GM12878 (cell line): ENCODE data around the gene SLC35F3.

Experiments used
- CEBPB ChIP-seq, 2 experiments: fragments of 150-350 bp in 1 of 2; IDR thresholded peaks; 2 replicates each; pipeline ENCODE4 v1.6.1; 2012 to 2014; ENCODE audit warnings: low read depth in 2 of 2, low read length in 2 of 2, borderline replicate concordance in 1 of 2, inconsistent platforms in 1 of 2
- EZH2 ChIP-seq: IDR thresholded peaks from 2 replicates; pipeline ENCODE4 v1.6.1; 2012; ENCODE audit warnings: low read depth, mild to moderate bottlenecking, control low read depth, inconsistent platforms, low read length, borderline replicate concordance; ENCODE audit not compliant: control insufficient read depth
- FOS ChIP-seq: IDR thresholded peaks from 3 replicates; pipeline ENCODE4 v1.6.1; 2011; ENCODE audit warnings: borderline replicate concordance; ENCODE audit not compliant: insufficient read length; ENCODE audit errors: extremely low read depth
- MYC ChIP-seq: IDR thresholded peaks from 2 replicates; pipeline ENCODE4 v1.6.1; 2011; ENCODE audit warnings: mild to moderate bottlenecking, low read length, moderate library complexity, inconsistent platforms; ENCODE audit not compliant: insufficient read depth, insufficient replicate concordance, insufficient read length, severe bottlenecking
- RAD21 ChIP-seq: IDR thresholded peaks from 2 replicates; pipeline ENCODE4 v1.6.1; 2011; ENCODE audit warnings: mild to moderate bottlenecking, low read depth, low read length, moderate library complexity; ENCODE audit not compliant: insufficient read depth
- TCF7 ChIP-seq: IDR thresholded peaks from 2 replicates; pipeline ENCODE4 v1.6.1; 2014; ENCODE audit warnings: antibody characterized with exemption, borderline replicate concordance
- ZZZ3 ChIP-seq: IDR thresholded peaks from 2 replicates; pipeline ENCODE4 v1.6.1; 2011; ENCODE audit warnings: low read depth; ENCODE audit not compliant: control insufficient read depth, insufficient read length
- TF ChIP-seq, protein P1 (sequence below), 3 experiments: IDR thresholded peaks in 2 of 3; conservative IDR thresholded peaks in 1 of 3; 2 replicates each; pipeline ENCODE4 v1.5.1; 2011; ENCODE audit warnings: low read depth in 3 of 3, low read length in 3 of 3, mild to moderate bottlenecking in 3 of 3, control low read depth in 2 of 3, moderate library complexity in 2 of 3, inconsistent platforms in 1 of 3, mixed read lengths in 1 of 3; ENCODE audit not compliant: control insufficient read depth in 2 of 3, insufficient read depth in 1 of 3; ENCODE audit errors: extremely low read depth in 1 of 3
- TF ChIP-seq, protein P2 (sequence below): IDR thresholded peaks from 2 replicates; pipeline ENCODE4 v1.6.1; 2011; ENCODE audit warnings: low read depth, low read length, improper control_type of control experiment, borderline replicate concordance
- TF ChIP-seq, protein P3 (sequence below): IDR thresholded peaks from 2 replicates; pipeline ENCODE4 v1.6.1; 2012; ENCODE audit warnings: low read depth, low read length, improper control_type of control experiment

DNA sequence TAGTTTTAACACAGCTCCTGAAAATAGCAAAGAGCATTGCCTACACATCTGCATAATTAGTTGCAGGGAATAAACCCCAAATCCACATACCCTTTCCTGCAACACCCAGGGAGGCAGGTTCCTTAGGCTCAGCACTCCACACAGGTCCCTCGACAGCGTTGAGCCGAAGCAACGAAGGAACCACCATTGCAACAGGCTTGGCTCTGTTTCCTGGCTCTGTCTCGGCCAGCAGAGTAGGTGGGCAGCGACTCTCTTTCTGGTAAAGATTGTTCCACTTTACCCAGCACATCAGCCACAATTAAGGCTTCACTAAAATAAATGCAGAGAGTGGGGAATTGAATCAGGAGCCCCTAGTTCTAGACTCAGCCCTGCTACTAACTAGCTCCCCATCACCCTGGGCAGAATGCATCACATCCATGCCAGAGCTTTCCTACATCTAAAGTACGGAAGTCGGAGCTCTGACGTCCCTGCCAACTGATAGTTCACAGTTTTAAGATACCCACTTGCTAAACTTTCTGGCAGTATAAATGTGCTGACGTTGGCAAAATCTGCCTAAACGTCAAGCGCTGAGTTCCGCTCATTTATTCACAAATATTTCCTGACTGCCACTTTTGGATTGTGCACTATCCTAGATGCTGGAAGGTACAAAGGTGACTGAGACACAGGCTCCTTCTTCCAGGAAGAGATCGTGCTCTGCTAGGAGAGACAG, 389.8 kb downstream of the SLC35F3 start:
- TF ChIP-seq FOS (no peak), CEBPB (IDR thresholded peaks at IDR 0.05; ENCODE audit: borderline replicate concordance in 1 of 2, low read depth in 2 of 2, low read length in 2 of 2) (no peak), RAD21 (no peak), MYC (no peak), EZH2 (no peak), ZZZ3 (no peak), TCF7 (no peak)
- TF ChIP-seq, protein P1, sequence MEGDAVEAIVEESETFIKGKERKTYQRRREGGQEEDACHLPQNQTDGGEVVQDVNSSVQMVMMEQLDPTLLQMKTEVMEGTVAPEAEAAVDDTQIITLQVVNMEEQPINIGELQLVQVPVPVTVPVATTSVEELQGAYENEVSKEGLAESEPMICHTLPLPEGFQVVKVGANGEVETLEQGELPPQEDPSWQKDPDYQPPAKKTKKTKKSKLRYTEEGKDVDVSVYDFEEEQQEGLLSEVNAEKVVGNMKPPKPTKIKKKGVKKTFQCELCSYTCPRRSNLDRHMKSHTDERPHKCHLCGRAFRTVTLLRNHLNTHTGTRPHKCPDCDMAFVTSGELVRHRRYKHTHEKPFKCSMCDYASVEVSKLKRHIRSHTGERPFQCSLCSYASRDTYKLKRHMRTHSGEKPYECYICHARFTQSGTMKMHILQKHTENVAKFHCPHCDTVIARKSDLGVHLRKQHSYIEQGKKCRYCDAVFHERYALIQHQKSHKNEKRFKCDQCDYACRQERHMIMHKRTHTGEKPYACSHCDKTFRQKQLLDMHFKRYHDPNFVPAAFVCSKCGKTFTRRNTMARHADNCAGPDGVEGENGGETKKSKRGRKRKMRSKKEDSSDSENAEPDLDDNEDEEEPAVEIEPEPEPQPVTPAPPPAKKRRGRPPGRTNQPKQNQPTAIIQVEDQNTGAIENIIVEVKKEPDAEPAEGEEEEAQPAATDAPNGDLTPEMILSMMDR (IDR thresholded peaks at IDR 0.05 in 2 of 3, conservative IDR thresholded peaks at IDR 0.05 in 1 of 3; ENCODE audit: control insufficient read depth in 2 of 3, extremely low read depth in 1 of 3, insufficient read depth in 1 of 3, low read depth in 3 of 3, low read length in 3 of 3), result no peak
- TF ChIP-seq, protein P2, sequence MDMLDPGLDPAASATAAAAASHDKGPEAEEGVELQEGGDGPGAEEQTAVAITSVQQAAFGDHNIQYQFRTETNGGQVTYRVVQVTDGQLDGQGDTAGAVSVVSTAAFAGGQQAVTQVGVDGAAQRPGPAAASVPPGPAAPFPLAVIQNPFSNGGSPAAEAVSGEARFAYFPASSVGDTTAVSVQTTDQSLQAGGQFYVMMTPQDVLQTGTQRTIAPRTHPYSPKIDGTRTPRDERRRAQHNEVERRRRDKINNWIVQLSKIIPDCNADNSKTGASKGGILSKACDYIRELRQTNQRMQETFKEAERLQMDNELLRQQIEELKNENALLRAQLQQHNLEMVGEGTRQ, result no peak
- TF ChIP-seq, protein P3, sequence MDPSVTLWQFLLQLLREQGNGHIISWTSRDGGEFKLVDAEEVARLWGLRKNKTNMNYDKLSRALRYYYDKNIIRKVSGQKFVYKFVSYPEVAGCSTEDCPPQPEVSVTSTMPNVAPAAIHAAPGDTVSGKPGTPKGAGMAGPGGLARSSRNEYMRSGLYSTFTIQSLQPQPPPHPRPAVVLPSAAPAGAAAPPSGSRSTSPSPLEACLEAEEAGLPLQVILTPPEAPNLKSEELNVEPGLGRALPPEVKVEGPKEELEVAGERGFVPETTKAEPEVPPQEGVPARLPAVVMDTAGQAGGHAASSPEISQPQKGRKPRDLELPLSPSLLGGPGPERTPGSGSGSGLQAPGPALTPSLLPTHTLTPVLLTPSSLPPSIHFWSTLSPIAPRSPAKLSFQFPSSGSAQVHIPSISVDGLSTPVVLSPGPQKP, result no peak
